Hepatocyte (in vitro differentiated cells): Measurements from ENCODE around the gene HMGXB3.

Source experiments
- CTCF ChIP-seq: fragments of 200-600 bp; sonication (generic); IDR thresholded peaks from 2 replicates; pipeline ENCODE4 v1.5.1; 2016; ENCODE audit warnings: antibody characterized with exemption, mild to moderate bottlenecking; ENCODE audit not compliant: poor library complexity
- EZH2 ChIP-seq: fragments of 200-600 bp; sonication (generic); IDR thresholded peaks from 2 replicates; pipeline ENCODE4 v1.6.1; 2016; ENCODE audit warnings: antibody characterized with exemption, mild to moderate bottlenecking, borderline replicate concordance

GRCh38 chr5:150054569-150054968 lies 54.0 kb downstream of the HMGXB3 start:
- TF ChIP-seq CTCF (no peak), EZH2 (no peak)
